Measurements from ENCODE around the gene SLIT3. TPM values are rescaled to one million over a fixed set of nuclear protein-coding genes. Genes with fewer than 3 reads are reported as not detected.

Gene SLIT3
- total RNA-seq, 2 experiments from 2014 or later: 5.4 to 7.3 TPM

- CTCF ChIA-PET: interaction anchor here (0.6 kb wide), 1 partner anchor 811 kb away, joined by 3 read pairs; no protein-coding TSS in a partner anchor
- no peak overlapping the region for H3K4me3 Mint-ChIP-seq
- H3K27me3 Mint-ChIP-seq: no peaks in the 10 kb centered on the region
- no peak for DNase-seq
- no peak overlapping the region for H3K27ac Mint-ChIP-seq
- intact Hi-C loops (cut with DNase I, micrococcal nuclease): loop anchor here in 1 of 2 experiments (5.0 kb wide), 1 partner anchor 103 kb away; no protein-coding TSS in a partner anchor
- ATAC-seq: peak; percentile 68
- no peaks in the 10 kb centered on the region for H3K36me3 Mint-ChIP-seq (ENCODE audit: low read depth)
- no peaks in the 10 kb centered on the region for H3K9me3 Mint-ChIP-seq (ENCODE audit: low read depth)
- H3K4me1 Mint-ChIP-seq: no peaks in the 10 kb centered on the region
- POLR2A ChIA-PET: no interaction called here
These were observed 360.9 kb downstream of the SLIT3 start for GRCh38 chr5:168939887-168940544.

GRCh38 chr5:168939156-168939800, 361.7 kb downstream of the SLIT3 start:
- no peaks in the 10 kb centered on the region for H3K9me3 Mint-ChIP-seq (ENCODE audit: low read depth)
- no peak for ATAC-seq
- no peaks in the 10 kb centered on the region for H3K4me1 Mint-ChIP-seq
- intact Hi-C loops (cut with DNase I, micrococcal nuclease): no loop called here
- no peak overlapping the region for H3K27ac Mint-ChIP-seq
- H3K27me3 Mint-ChIP-seq: no peaks in the 10 kb centered on the region
- ChIA-PET POLR2A (interaction anchor here (0.6 kb wide), 1 partner anchor 15 kb away, joined by 3 read pairs; no protein-coding TSS in a partner anchor), CTCF (no interaction called here)
- no peak for DNase-seq
- H3K36me3 Mint-ChIP-seq (ENCODE audit: low read depth): no peaks in the 10 kb centered on the region
- no peak overlapping the region for H3K4me3 Mint-ChIP-seq

- Mint-ChIP-seq H3K9me3 (ENCODE audit: low read depth) (no peaks in the 10 kb centered on the region), H3K4me1 (no peaks in the 10 kb centered on the region), H3K4me3 (no peak overlapping the region), H3K36me3 (ENCODE audit: low read depth) (no peaks in the 10 kb centered on the region), H3K27ac (no peak overlapping the region), H3K27me3 (peaks cover 3% of the 10 kb centered on the region)
- ChIA-PET POLR2A (no interaction called here), CTCF (interaction anchor here (0.5 to 0.7 kb wide), 2 partner anchors 82 to 256 kb away, joined by 3 read pairs; no protein-coding TSS in a partner anchor)
- ATAC-seq: no peak
- intact Hi-C loops (cut with DNase I, micrococcal nuclease): no loop called here
- DNase-seq: no peak
These were observed 364.4 kb downstream of the SLIT3 start for GRCh38 chr5:168936511-168936910.

- ATAC-seq (no peak), DNase-seq (no peak)
- Mint-ChIP-seq H3K9me3 (ENCODE audit: low read depth) (no peaks in the 10 kb centered on the region), H3K4me1 (peaks cover 3% of the 10 kb centered on the region), H3K36me3 (ENCODE audit: low read depth) (no peaks in the 10 kb centered on the region), H3K27ac (no peak overlapping the region), H3K27me3 (peaks cover 3% of the 10 kb centered on the region), H3K4me3 (no peak overlapping the region)
- ChIA-PET POLR2A (no interaction called here), CTCF (no interaction called here)
- intact Hi-C loops (cut with DNase I, micrococcal nuclease): no loop called here
These were observed 365.8 kb downstream of the SLIT3 start for GRCh38 chr5:168935183-168935582.

GRCh38 chr5:168934169-168934568, 366.8 kb downstream of the SLIT3 start:
- ChIA-PET CTCF (no interaction called here), POLR2A (no interaction called here)
- H3K27me3 Mint-ChIP-seq: peaks cover 3% of the 10 kb centered on the region
- DNase-seq (no peak), ATAC-seq (no peak)
- no peaks in the 10 kb centered on the region for H3K36me3 Mint-ChIP-seq (ENCODE audit: low read depth)
- intact Hi-C loops (cut with DNase I, micrococcal nuclease): no loop called here
- peaks cover 3% of the 10 kb centered on the region for H3K4me1 Mint-ChIP-seq
- no peaks in the 10 kb centered on the region for H3K9me3 Mint-ChIP-seq (ENCODE audit: low read depth)
- H3K4me3 Mint-ChIP-seq: no peak overlapping the region
- H3K27ac Mint-ChIP-seq: no peak overlapping the region

- H3K9me3 Mint-ChIP-seq (ENCODE audit: low read depth): no peaks in the 10 kb centered on the region
- CTCF ChIA-PET: interaction anchor here (0.5 to 1.6 kb wide), 2 partner anchors 10 to 621 kb away, joined by 3 read pairs; no protein-coding TSS in a partner anchor
- H3K27ac Mint-ChIP-seq: no peak overlapping the region
- peaks cover 6% of the 10 kb centered on the region for H3K27me3 Mint-ChIP-seq
- H3K4me1 Mint-ChIP-seq: peaks cover 3% of the 10 kb centered on the region
- H3K4me3 Mint-ChIP-seq: no peak overlapping the region
- POLR2A ChIA-PET: no interaction called here
- no peaks in the 10 kb centered on the region for H3K36me3 Mint-ChIP-seq (ENCODE audit: low read depth)
- intact Hi-C loops (cut with DNase I, micrococcal nuclease): no loop called here
- no peak for DNase-seq
- ATAC-seq: no peak
These were observed 368.3 kb downstream of the SLIT3 start for GRCh38 chr5:168932400-168933189.

- intact Hi-C loops (cut with DNase I, micrococcal nuclease): no loop called here
- peak; percentile 99 for ATAC-seq
These were observed 369.1 kb downstream of the SLIT3 start for GRCh38 chr5:168931638-168932345.

GRCh38 chr5:168929656-168930055, 371.3 kb downstream of the SLIT3 start:
- DNase-seq (no peak), ATAC-seq (no peak)
- POLR2A ChIA-PET: no interaction called here
- H3K4me3 Mint-ChIP-seq: no peak overlapping the region
- CTCF ChIA-PET: interaction anchor here (1.6 kb wide), 1 partner anchor 249 kb away, joined by 5 read pairs; no protein-coding TSS in a partner anchor
- H3K36me3 Mint-ChIP-seq (ENCODE audit: low read depth): no peaks in the 10 kb centered on the region
- H3K9me3 Mint-ChIP-seq (ENCODE audit: low read depth): no peaks in the 10 kb centered on the region
- peaks cover 9% of the 10 kb centered on the region for H3K27me3 Mint-ChIP-seq
- H3K4me1 Mint-ChIP-seq: peaks cover 3% of the 10 kb centered on the region
- no peak overlapping the region for H3K27ac Mint-ChIP-seq
- intact Hi-C loops (cut with DNase I, micrococcal nuclease): no loop called here

More at GRCh38 chr5:168931638-168932345, 369.1 kb downstream of the SLIT3 start:
- Mint-ChIP-seq H3K4me3 (no peak overlapping the region), H3K27ac (no peak overlapping the region), H3K27me3 (peaks cover 6% of the 10 kb centered on the region), H3K9me3 (ENCODE audit: low read depth) (no peaks in the 10 kb centered on the region), H3K4me1 (peaks cover 3% of the 10 kb centered on the region), H3K36me3 (ENCODE audit: low read depth) (no peaks in the 10 kb centered on the region)
- CTCF ChIA-PET: interaction anchor here (1.6 kb wide), 1 partner anchor 10 kb away, joined by 3 read pairs; no protein-coding TSS in a partner anchor
- peak; percentile 14 for DNase-seq
- POLR2A ChIA-PET: no interaction called here

GRCh38 chr5:168925160-168925559, 375.8 kb downstream of the SLIT3 start:
- H3K27ac Mint-ChIP-seq: no peak overlapping the region
- POLR2A ChIA-PET: no interaction called here
- DNase-seq: no peak
- ATAC-seq: no peak
- no peaks in the 10 kb centered on the region for H3K36me3 Mint-ChIP-seq (ENCODE audit: low read depth)
- H3K4me3 Mint-ChIP-seq: no peak overlapping the region
- intact Hi-C loops (cut with DNase I, micrococcal nuclease): no loop called here
- peaks cover 5% of the 10 kb centered on the region for H3K4me1 Mint-ChIP-seq
- H3K27me3 Mint-ChIP-seq: peaks cover 36% of the 10 kb centered on the region
- H3K9me3 Mint-ChIP-seq (ENCODE audit: low read depth): no peaks in the 10 kb centered on the region
- CTCF ChIA-PET: interaction anchor here (0.6 kb wide), 1 partner anchor 78 kb away, joined by 3 read pairs; no protein-coding TSS in a partner anchor

GRCh38 chr5:168921147-168921866, 379.6 kb downstream of the SLIT3 start:
- no peaks in the 10 kb centered on the region for H3K9me3 Mint-ChIP-seq (ENCODE audit: low read depth)

More at GRCh38 chr5:168921147-168921866, 379.6 kb downstream of the SLIT3 start:
- intact Hi-C loops (cut with DNase I, micrococcal nuclease): no loop called here
- no peak for ATAC-seq
- ChIA-PET CTCF (no interaction called here), POLR2A (no interaction called here)
- H3K4me1 Mint-ChIP-seq: peaks cover 7% of the 10 kb centered on the region
- no peaks in the 10 kb centered on the region for H3K36me3 Mint-ChIP-seq (ENCODE audit: low read depth)
- peaks cover 53% of the 10 kb centered on the region for H3K27me3 Mint-ChIP-seq
- no peak overlapping the region for H3K27ac Mint-ChIP-seq
- H3K4me3 Mint-ChIP-seq: no peak overlapping the region
- no peak for DNase-seq

Data from activated CD4-positive, alpha-beta T cell treated with anti-CD3 and anti-CD28 coated beads for 36 hours (primary cell).